Trophoblast cell (in vitro differentiated cells and primary cell): Measurements from ENCODE around the gene EDNRA.
A peak's percentile ranks its signal among the peaks of the same experiment; 100 is the strongest.

ENCODE experiments used
- DNase-seq, 2 donors: peaks; one replicate each; pipeline ENCODE4 v3.0.0-alpha.2; 2016
- H2AFZ ChIP-seq: 2 replicates; pipeline ENCODE4 v1.6.1; 2013; ENCODE audit warnings: low read length, moderate library complexity, mild to moderate bottlenecking; ENCODE audit not compliant: insufficient read depth, poor library complexity
- H2AK5ac ChIP-seq: 2 replicates; pipeline ENCODE4 v1.6.1; 2013; ENCODE audit warnings: mild to moderate bottlenecking, low read length
- H2BK120ac ChIP-seq: 2 replicates; pipeline ENCODE4 v1.6.1; 2013; ENCODE audit warnings: low read length, mild to moderate bottlenecking, moderate library complexity; ENCODE audit not compliant: insufficient read depth, poor library complexity
- H2BK12ac ChIP-seq: 2 replicates; pipeline ENCODE4 v1.6.1; 2013; ENCODE audit warnings: mild to moderate bottlenecking, low read length, moderate library complexity
- H2BK5ac ChIP-seq: 2 replicates; pipeline ENCODE4 v1.6.1; 2013; ENCODE audit warnings: low read length, low read depth, moderate library complexity, mild to moderate bottlenecking; ENCODE audit not compliant: poor library complexity
- H3K14ac ChIP-seq: 2 replicates; pipeline ENCODE4 v1.6.1; 2013; ENCODE audit warnings: mild to moderate bottlenecking, low read length
- H3K18ac ChIP-seq: 2 replicates; pipeline ENCODE4 v1.6.1; 2013; ENCODE audit warnings: mild to moderate bottlenecking, low read length
- H3K23ac ChIP-seq: 2 replicates; pipeline ENCODE4 v1.6.1; 2013; ENCODE audit warnings: low read length
- H3K27ac ChIP-seq: 2 replicates; pipeline ENCODE4 v1.5.1; 2013; ENCODE audit warnings: low read depth, mild to moderate bottlenecking, inconsistent platforms, low read length, moderate library complexity
- H3K27me3 ChIP-seq: 2 replicates; pipeline ENCODE4 v1.6.1; 2013; ENCODE audit warnings: inconsistent platforms, mild to moderate bottlenecking, low read length, moderate library complexity; ENCODE audit not compliant: insufficient read depth
- H3K36me3 ChIP-seq, 2 experiments: 1 replicate in 1 of 2; 2 replicates in 1 of 2; pipeline ENCODE4 v1.6.1; 2013; ENCODE audit warnings: low read length in 2 of 2, mild to moderate bottlenecking in 2 of 2, moderate library complexity in 1 of 2; ENCODE audit not compliant: insufficient read depth in 2 of 2, control insufficient read depth in 1 of 2
- H3K4ac ChIP-seq: 2 replicates; pipeline ENCODE4 v1.6.1; 2013; ENCODE audit warnings: low read depth, mild to moderate bottlenecking, low read length, moderate library complexity
- H3K4me1 ChIP-seq, 2 experiments: 1 replicate in 1 of 2; 2 replicates in 1 of 2; pipeline ENCODE4 v1.6.1; 2013; ENCODE audit warnings: low read length in 2 of 2, mild to moderate bottlenecking in 2 of 2, moderate library complexity in 1 of 2; ENCODE audit not compliant: insufficient read depth in 2 of 2, control insufficient read depth in 1 of 2
- H3K4me2 ChIP-seq: 2 replicates; pipeline ENCODE4 v1.6.1; 2013; ENCODE audit warnings: inconsistent platforms, mild to moderate bottlenecking, low read length, moderate library complexity
- H3K4me3 ChIP-seq: 2 replicates; pipeline ENCODE4 v1.5.1; 2013; ENCODE audit warnings: mild to moderate bottlenecking, low read depth, low read length, inconsistent platforms
- H3K79me1 ChIP-seq: one replicate; pipeline ENCODE4 v1.6.1; 2013; ENCODE audit warnings: low read length
- H3K79me2 ChIP-seq: 2 replicates; pipeline ENCODE4 v1.6.1; 2013; ENCODE audit warnings: low read length, mild to moderate bottlenecking; ENCODE audit not compliant: control insufficient read depth, insufficient read depth, poor library complexity
- H3K9ac ChIP-seq: 2 replicates; pipeline ENCODE4 v1.6.1; 2013; ENCODE audit warnings: mild to moderate bottlenecking, low read length
- H3K9me3 ChIP-seq: 2 replicates; pipeline ENCODE4 v1.6.1; 2013; ENCODE audit warnings: low read depth, mild to moderate bottlenecking, control low read depth, inconsistent platforms, low read length; ENCODE audit not compliant: insufficient read depth
- H4K12ac ChIP-seq: 2 replicates; pipeline ENCODE4 v1.6.1; 2013; ENCODE audit warnings: low read depth, mild to moderate bottlenecking, low read length, moderate library complexity
- H4K8ac ChIP-seq: 2 replicates; pipeline ENCODE4 v1.6.1; 2013; ENCODE audit warnings: low read depth, mild to moderate bottlenecking, low read length, moderate library complexity
- H4K91ac ChIP-seq: one replicate; pipeline ENCODE4 v1.6.1; 2013; ENCODE audit warnings: low read depth, mild to moderate bottlenecking, low read length, moderate library complexity
- WGBS: extraction: QIAGEN DNeasy Blood & Tissue Kit; methylation state at CpG from one replicate; pipeline ENCODE4 v1.1.7; 2013; ENCODE audit warnings: missing lambda C conversion rate; ENCODE audit not compliant: insufficient read length, insufficient coverage; ENCODE audit errors: extremely low coverage; 5-methylcytosine and 5-hydroxymethylcytosine counted together

EDNRA gene

GRCh38 chr4:147582386-147583060 lies 101.6 kb downstream of the EDNRA start:
- Histone ChIP-seq H3K79me1 (no peaks in the 10 kb centered on the region), H3K4me3 (no peak overlapping the region), H2AFZ (no peak overlapping the region), H3K36me3 (no peaks in the 10 kb centered on the region), H3K4ac (no peak overlapping the region), H4K91ac (no peak overlapping the region), H3K4me2 (no peak overlapping the region), H3K27me3 (no peaks in the 10 kb centered on the region), H3K9me3 (no peaks in the 10 kb centered on the region), H2BK5ac (no peak overlapping the region), H2AK5ac (no peak overlapping the region), H3K14ac (no peak overlapping the region), H4K12ac (no peak overlapping the region), H3K79me2 (no peaks in the 10 kb centered on the region), H3K18ac (no peak overlapping the region), H2BK120ac (no peak overlapping the region), H3K27ac (no peak overlapping the region), H2BK12ac (no peak overlapping the region), H3K9ac (no peak overlapping the region), H3K23ac (no peak overlapping the region), H4K8ac (no peak overlapping the region), H3K4me1 (peaks cover 2 to 6% of the 10 kb centered on the region in 2 experiments)
- no peak for DNase-seq

DNA sequence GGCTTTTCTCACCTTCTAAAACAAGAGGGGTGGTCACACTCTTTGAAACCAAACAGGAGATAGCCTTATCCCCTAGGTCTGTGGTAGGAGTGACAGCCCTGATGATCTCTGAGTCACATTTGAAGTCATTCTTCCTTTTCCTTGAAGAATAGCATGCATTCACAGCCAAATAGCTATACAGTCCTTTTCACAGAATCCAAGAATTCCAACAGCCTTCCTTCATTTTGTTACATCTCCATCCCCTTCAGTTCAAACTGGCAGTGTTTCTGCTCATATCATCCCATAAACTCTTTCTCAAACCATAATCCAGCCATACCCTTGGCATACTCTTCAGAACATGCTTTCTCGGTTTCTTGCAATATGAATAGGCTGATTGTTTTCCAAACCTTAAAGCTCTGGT lies 103.0 kb downstream of the EDNRA start:
- Histone ChIP-seq H3K4me2 (no peak overlapping the region), H2AK5ac (no peak overlapping the region), H3K4ac (no peak overlapping the region), H4K8ac (no peak overlapping the region), H3K14ac (no peak overlapping the region), H3K9me3 (no peaks in the 10 kb centered on the region), H3K4me1 (peaks cover 0 to 4% of the 10 kb centered on the region in 2 experiments), H3K9ac (no peak overlapping the region), H3K79me2 (no peaks in the 10 kb centered on the region), H3K4me3 (no peak overlapping the region), H3K36me3 (no peaks in the 10 kb centered on the region), H3K79me1 (no peaks in the 10 kb centered on the region), H2AFZ (no peak overlapping the region), H4K12ac (no peak overlapping the region), H4K91ac (no peak overlapping the region), H3K27ac (no peak overlapping the region), H2BK120ac (no peak overlapping the region), H3K27me3 (no peaks in the 10 kb centered on the region), H2BK12ac (no peak overlapping the region), H2BK5ac (no peak overlapping the region), H3K23ac (no peak overlapping the region), H3K18ac (no peak overlapping the region)
- peak in 1 of 2 donors; percentile 18 for DNase-seq
- no CpG with 5 or more reads among the region's 1 CpG for WGBS

DNA sequence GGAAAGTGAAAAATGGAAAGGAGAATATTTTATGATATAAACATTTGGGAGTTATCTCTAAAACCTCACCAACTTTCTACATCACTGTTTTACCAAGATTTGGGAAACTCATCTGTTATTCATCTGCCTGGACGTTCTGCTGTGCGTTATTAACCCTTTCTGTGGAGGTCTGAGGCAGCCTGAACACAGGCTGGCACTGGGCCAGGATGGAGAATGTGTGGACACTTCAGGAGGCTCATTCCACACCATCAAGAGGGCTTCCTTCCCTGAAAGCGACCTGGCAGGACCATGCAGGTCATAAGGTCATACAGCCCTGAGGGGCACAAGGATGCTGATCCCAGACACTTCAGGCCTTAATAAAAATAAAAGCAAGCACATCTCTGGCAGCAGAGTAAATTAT lies 105.1 kb downstream of the EDNRA start:
- DNase-seq = no peak
- H2BK5ac ChIP-seq = no peak overlapping the region
- no peaks in the 10 kb centered on the region for H3K36me3 ChIP-seq
- no peak overlapping the region for H2AFZ ChIP-seq
- no peak overlapping the region for H3K27ac ChIP-seq
- no peak overlapping the region for H4K12ac ChIP-seq
- no peaks in the 10 kb centered on the region for H3K9me3 ChIP-seq
- no CpG with 5 or more reads among the region's 3 CpGs for WGBS
- H3K4me2 ChIP-seq = no peak overlapping the region
- H3K79me1 ChIP-seq = peaks cover 2% of the 10 kb centered on the region
- H4K91ac ChIP-seq = no peak overlapping the region
- H3K14ac ChIP-seq = no peak overlapping the region
- no peak overlapping the region for H3K18ac ChIP-seq
- no peak overlapping the region for H4K8ac ChIP-seq
- H3K79me2 ChIP-seq = no peaks in the 10 kb centered on the region
- H3K4me3 ChIP-seq = no peak overlapping the region
- no peaks in the 10 kb centered on the region for H3K27me3 ChIP-seq
- H2BK12ac ChIP-seq = no peak overlapping the region
- peaks cover 0 to 4% of the 10 kb centered on the region in 2 experiments for H3K4me1 ChIP-seq
- no peak overlapping the region for H3K4ac ChIP-seq
- H2AK5ac ChIP-seq = no peak overlapping the region
- no peak overlapping the region for H3K23ac ChIP-seq
- no peak overlapping the region for H2BK120ac ChIP-seq
- H3K9ac ChIP-seq = no peak overlapping the region

DNA sequence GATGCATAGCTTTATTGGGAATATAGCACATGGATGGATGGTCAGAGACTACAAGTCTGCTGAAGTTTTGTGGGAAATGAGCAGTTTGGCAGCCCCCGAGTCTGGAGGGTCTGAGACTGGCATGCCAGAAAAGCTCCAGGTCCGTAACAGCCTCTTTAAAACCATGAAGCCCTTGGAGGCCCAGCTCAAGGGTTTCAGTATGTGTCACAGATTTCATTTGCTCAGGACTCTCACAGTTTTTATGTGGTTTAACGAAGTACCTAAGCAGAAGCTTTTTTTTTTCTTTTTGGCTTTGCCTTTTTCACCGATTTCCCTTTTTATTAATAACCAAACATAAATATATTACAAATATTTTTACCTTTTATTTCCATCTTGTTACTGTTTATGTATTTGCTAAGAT lies 105.7 kb downstream of the EDNRA start:
- H4K12ac ChIP-seq = no peak overlapping the region
- H4K91ac ChIP-seq = no peak overlapping the region
- no peak overlapping the region for H2AFZ ChIP-seq
- H3K9ac ChIP-seq = no peak overlapping the region
- H3K18ac ChIP-seq = no peak overlapping the region
- H2BK5ac ChIP-seq = no peak overlapping the region
- no peak overlapping the region for H2BK12ac ChIP-seq
- no peaks in the 10 kb centered on the region for H3K36me3 ChIP-seq
- H3K4me1 ChIP-seq = peaks cover 0 to 4% of the 10 kb centered on the region in 2 experiments
- H2BK120ac ChIP-seq = no peak overlapping the region
- H3K79me2 ChIP-seq = no peaks in the 10 kb centered on the region
- no peak overlapping the region for H4K8ac ChIP-seq
- H3K14ac ChIP-seq = no peak overlapping the region
- no peak overlapping the region for H3K4me2 ChIP-seq
- WGBS = 100% methylated on average over 1 of the region's 4 CpGs
- no peaks in the 10 kb centered on the region for H3K9me3 ChIP-seq
- H3K4me3 ChIP-seq = no peak overlapping the region
- H3K27me3 ChIP-seq = no peaks in the 10 kb centered on the region
- H2AK5ac ChIP-seq = no peak overlapping the region
- peaks cover 2% of the 10 kb centered on the region for H3K79me1 ChIP-seq
- H3K27ac ChIP-seq = no peak overlapping the region
- no peak overlapping the region for H3K23ac ChIP-seq
- no peak overlapping the region for H3K4ac ChIP-seq
- no peak for DNase-seq
